ENCODE data around the gene NDUFS2. TPM values are rescaled to one million over a fixed set of nuclear protein-coding genes. Genes with fewer than 3 reads are reported as not detected.

NDUFS2 gene
- total RNA-seq, 2 experiments from 2014 or later: 87.3 to 88.8 TPM

GRCh38 chr1:161200421-161200991, 1.7 kb upstream of the NDUFS2 start:
- CTCF ChIA-PET: interaction anchor here (0.6 to 7.2 kb wide), 5 partner anchors 8 to 162 kb away, joined by 5 to 56 read pairs (median 5); partner anchors contain the start of genes APOA2, PPOX, TOMM40L and TSTD1
- POLR2A ChIA-PET: interaction anchor here (2.5 kb wide), 1 partner anchor 25 kb away, joined by 10 read pairs; the partner anchor contains the start of gene TOMM40L

- ChIA-PET POLR2A (interaction anchor here (0.5 to 2.5 kb wide), 9 partner anchors 8 to 173 kb away, joined by 3 to 10 read pairs (median 7); partner anchors contain the start of genes PPOX, SDHC and TOMM40L), CTCF (interaction anchor here (0.6 to 7.2 kb wide), 7 partner anchors 9 to 162 kb away, joined by 3 to 56 read pairs (median 5); partner anchors contain the start of genes APOA2, PPOX, TOMM40L and TSTD1)
These were observed 953 bp upstream of the NDUFS2 start for GRCh38 chr1:161200992-161201835.

GRCh38 chr1:161206411-161207140, 4.4 kb downstream of the NDUFS2 start:
- POLR2A ChIA-PET: no interaction called here
- CTCF ChIA-PET: interaction anchor here (1.0 to 7.2 kb wide), 4 partner anchors 10 to 19 kb away, joined by 4 to 56 read pairs (median 11); partner anchors contain the start of genes APOA2, FCER1G and TOMM40L

GRCh38 chr1:161207173-161207572, 5.0 kb downstream of the NDUFS2 start:
- ChIA-PET CTCF (interaction anchor here (1.0 to 7.2 kb wide), 3 partner anchors 9 to 19 kb away, joined by 4 to 56 read pairs (median 12); partner anchors contain the start of genes APOA2, FCER1G and TOMM40L), POLR2A (no interaction called here)

GRCh38 chr1:161209790-161210409, 7.7 kb downstream of the NDUFS2 start:
- CTCF ChIA-PET: interaction anchor here (1.0 to 5.8 kb wide), 4 partner anchors 8 to 104 kb away, joined by 3 to 46 read pairs (median 4); partner anchors contain the start of genes APOA2, NDUFS2, SDHC and TOMM40L
- POLR2A ChIA-PET: interaction anchor here (0.5 kb wide), 1 partner anchor 90 kb away, joined by 5 read pairs; no protein-coding TSS in a partner anchor

- ChIA-PET CTCF (interaction anchor here (3.3 kb wide), 1 partner anchor 12 kb away, joined by 15 read pairs; the partner anchor contains the start of gene TOMM40L), POLR2A (no interaction called here)
These were observed 12.2 kb downstream of the NDUFS2 start for GRCh38 chr1:161214369-161214768.

- CTCF ChIA-PET: interaction anchor here (1.1 to 3.3 kb wide), 4 partner anchors 9 to 174 kb away, joined by 3 to 15 read pairs (median 8); partner anchors contain the start of gene TOMM40L
These were observed 12.9 kb downstream of the NDUFS2 start, which contains the start of gene FCER1G for GRCh38 chr1:161215076-161215475. TSS of gene FCER1G (plus strand) at chr1:161215295. CDS start at chr1:161215322, 27 bp downstream.

GRCh38 chr1:161216945-161217712, 15.0 kb downstream of the NDUFS2 start:
- ChIA-PET POLR2A (interaction anchor here (0.5 to 0.6 kb wide), 2 partner anchors 37 to 172 kb away, joined by 3 to 4 read pairs; no protein-coding TSS in a partner anchor), CTCF (interaction anchor here (0.6 to 3.3 kb wide), 5 partner anchors 9 to 50 kb away, joined by 3 to 15 read pairs (median 4); partner anchors contain the start of gene TOMM40L)

More at GRCh38 chr1:161215076-161215475, 12.9 kb downstream of the NDUFS2 start, which contains the start of gene FCER1G:
- POLR2A ChIA-PET: no interaction called here

GRCh38 chr1:161217831-161218230, 15.7 kb downstream of the NDUFS2 start:
- POLR2A ChIA-PET: no interaction called here

GRCh38 chr1:161218301-161219077, 16.3 kb downstream of the NDUFS2 start:
- POLR2A ChIA-PET: no interaction called here
- CTCF ChIA-PET: interaction anchor here (1.0 to 2.6 kb wide), 4 partner anchors 10 to 164 kb away, joined by 3 to 6 read pairs (median 3); no protein-coding TSS in a partner anchor

More at GRCh38 chr1:161217831-161218230, 15.7 kb downstream of the NDUFS2 start:
- CTCF ChIA-PET: interaction anchor here (2.6 to 3.3 kb wide), 2 partner anchors 9 to 10 kb away, joined by 6 to 15 read pairs; partner anchors contain the start of gene TOMM40L

- ChIA-PET CTCF (interaction anchor here (1.0 to 2.6 kb wide), 4 partner anchors 9 to 163 kb away, joined by 3 to 6 read pairs (median 3); no protein-coding TSS in a partner anchor), POLR2A (no interaction called here)
These were observed 17.1 kb downstream of the NDUFS2 start for GRCh38 chr1:161219078-161219892.

GRCh38 chr1:161220002-161220401, 17.8 kb downstream of the NDUFS2 start:
- CTCF ChIA-PET: interaction anchor here (0.9 to 2.6 kb wide), 3 partner anchors 8 to 162 kb away, joined by 3 to 6 read pairs (median 3); no protein-coding TSS in a partner anchor
- POLR2A ChIA-PET: no interaction called here

GRCh38 chr1:161222175-161223019, 20.2 kb downstream of the NDUFS2 start:
- ChIA-PET POLR2A (no interaction called here), CTCF (interaction anchor here (0.6 to 7.2 kb wide), 6 partner anchors 11 to 218 kb away, joined by 3 to 56 read pairs (median 10); partner anchors contain the start of gene NDUFS2)

GRCh38 chr1:161223805-161224694, 21.9 kb downstream of the NDUFS2 start:
- ChIA-PET POLR2A (no interaction called here), CTCF (interaction anchor here (0.7 to 7.9 kb wide), 7 partner anchors 8 to 216 kb away, joined by 3 to 56 read pairs (median 23); partner anchors contain the start of genes FCER1G and NDUFS2)

Data from activated CD8-positive, alpha-beta memory T cell treated with anti-CD3 and anti-CD28 coated beads for 36 hours (primary cell).